Osteoblast (primary cell): ENCODE data around the gene MAN2A1. TPM values are rescaled to one million over a fixed set of nuclear protein-coding genes. Genes with fewer than 3 reads are reported as not detected.

ENCODE experiments used
- DNase-seq: peaks from one replicate; pipeline ENCODE4 v3.0.0; 2011; ENCODE audit warnings: low spot score, mixed read lengths; ENCODE audit not compliant: insufficient read length; ENCODE audit errors: missing footprints
- H2AFZ ChIP-seq: 2 replicates; pipeline ENCODE4 v1.6.0; 2011; ENCODE audit warnings: mild to moderate bottlenecking, low read length
- H3K27ac ChIP-seq: 2 replicates; pipeline ENCODE4 v1.5.1; 2011; ENCODE audit warnings: mild to moderate bottlenecking, low read depth, low read length, moderate library complexity
- H3K27me3 ChIP-seq: 2 replicates; pipeline ENCODE4 v1.6.0; 2012; ENCODE audit warnings: mild to moderate bottlenecking, control low read depth, inconsistent platforms, low read length, moderate library complexity; ENCODE audit not compliant: insufficient read depth
- H3K36me3 ChIP-seq: 2 replicates; pipeline ENCODE4 v1.5.1; 2011; ENCODE audit warnings: mild to moderate bottlenecking, low read length, control low read depth, moderate library complexity; ENCODE audit not compliant: insufficient read depth
- H3K4me1 ChIP-seq: 2 replicates; pipeline ENCODE4 v1.5.1; 2011; ENCODE audit warnings: mild to moderate bottlenecking, low read length, control low read depth, moderate library complexity; ENCODE audit not compliant: insufficient read depth
- H3K4me2 ChIP-seq: 2 replicates; pipeline ENCODE4 v1.6.0; 2011; ENCODE audit warnings: mild to moderate bottlenecking, low read length; ENCODE audit not compliant: insufficient read depth
- H3K4me3 ChIP-seq: fragments of 200-600 bp; sonication (generic); 3 replicates; pipeline ENCODE4 v1.5.1; 2012; ENCODE audit warnings: mild to moderate bottlenecking, low read length, inconsistent platforms; ENCODE audit not compliant: insufficient read depth
- H3K79me2 ChIP-seq: 2 replicates; pipeline ENCODE4 v1.6.0; 2012; ENCODE audit warnings: mild to moderate bottlenecking, low read length, control low read depth, inconsistent platforms; ENCODE audit not compliant: insufficient read depth
- H3K9me3 ChIP-seq: 2 replicates; pipeline ENCODE4 v1.5.1; 2011; ENCODE audit warnings: low read depth, low read length, control low read depth
- H4K20me1 ChIP-seq: 2 replicates; pipeline ENCODE4 v1.6.0; 2012; ENCODE audit warnings: mild to moderate bottlenecking, low read length, control low read depth; ENCODE audit not compliant: insufficient read depth
- total RNA-seq: library from RNA; depleted of rRNA; stranded (reverse); fragments of >200 nt; gene quantifications from 2 replicates; pipeline ENCODE4 v1.2.3, GENCODE V29; 2012
- TF ChIP-seq, protein P1 (sequence below): IDR thresholded peaks from 2 replicates; pipeline ENCODE4 v1.5.1; 2011; ENCODE audit warnings: mild to moderate bottlenecking, low read depth, low read length, moderate library complexity; ENCODE audit errors: extremely low read depth

MAN2A1 gene
- total RNA-seq, 1 donor: 81.8 TPM

DNA sequence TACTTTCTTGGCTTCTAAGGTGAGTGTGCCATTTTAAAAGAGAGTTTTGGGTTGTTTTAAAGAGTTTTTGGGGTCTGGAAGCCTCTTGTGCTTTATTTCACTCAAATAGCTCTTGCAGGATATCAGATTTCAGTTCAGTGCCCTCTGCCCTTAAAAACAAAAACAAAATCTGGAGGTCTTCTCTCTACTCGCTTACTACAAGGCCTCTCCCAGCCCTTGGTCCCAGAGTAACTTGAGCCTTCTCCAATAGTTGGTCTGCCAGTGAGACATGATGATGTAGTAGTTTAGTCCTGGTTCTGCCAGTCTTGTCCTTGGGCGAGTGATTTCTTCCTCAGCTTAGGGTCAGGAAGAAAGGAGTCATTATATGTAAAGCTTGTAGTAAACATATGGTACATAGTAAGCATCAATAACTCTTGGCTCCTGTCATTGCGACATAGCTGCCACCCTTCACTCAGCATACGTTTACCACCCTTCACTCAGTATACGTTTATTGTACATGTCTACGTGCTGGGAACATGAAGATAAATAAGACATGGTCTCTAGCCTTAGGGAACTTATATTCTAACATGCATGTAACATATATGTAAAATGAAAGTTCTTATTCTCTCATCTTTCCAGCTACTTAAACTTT, 147.6 kb downstream of the MAN2A1 start:
- no peaks in the 10 kb centered on the region for H3K9me3 ChIP-seq
- no peaks in the 10 kb centered on the region for H4K20me1 ChIP-seq
- no peak overlapping the region for H3K4me3 ChIP-seq
- no peaks in the 10 kb centered on the region for H3K36me3 ChIP-seq
- TF ChIP-seq, protein P1, sequence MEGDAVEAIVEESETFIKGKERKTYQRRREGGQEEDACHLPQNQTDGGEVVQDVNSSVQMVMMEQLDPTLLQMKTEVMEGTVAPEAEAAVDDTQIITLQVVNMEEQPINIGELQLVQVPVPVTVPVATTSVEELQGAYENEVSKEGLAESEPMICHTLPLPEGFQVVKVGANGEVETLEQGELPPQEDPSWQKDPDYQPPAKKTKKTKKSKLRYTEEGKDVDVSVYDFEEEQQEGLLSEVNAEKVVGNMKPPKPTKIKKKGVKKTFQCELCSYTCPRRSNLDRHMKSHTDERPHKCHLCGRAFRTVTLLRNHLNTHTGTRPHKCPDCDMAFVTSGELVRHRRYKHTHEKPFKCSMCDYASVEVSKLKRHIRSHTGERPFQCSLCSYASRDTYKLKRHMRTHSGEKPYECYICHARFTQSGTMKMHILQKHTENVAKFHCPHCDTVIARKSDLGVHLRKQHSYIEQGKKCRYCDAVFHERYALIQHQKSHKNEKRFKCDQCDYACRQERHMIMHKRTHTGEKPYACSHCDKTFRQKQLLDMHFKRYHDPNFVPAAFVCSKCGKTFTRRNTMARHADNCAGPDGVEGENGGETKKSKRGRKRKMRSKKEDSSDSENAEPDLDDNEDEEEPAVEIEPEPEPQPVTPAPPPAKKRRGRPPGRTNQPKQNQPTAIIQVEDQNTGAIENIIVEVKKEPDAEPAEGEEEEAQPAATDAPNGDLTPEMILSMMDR: no peak
- no peaks in the 10 kb centered on the region for H3K27me3 ChIP-seq
- DNase-seq: no peak
- H3K79me2 ChIP-seq: no peaks in the 10 kb centered on the region
- no peak overlapping the region for H3K4me2 ChIP-seq
- H3K27ac ChIP-seq: no peak overlapping the region
- H2AFZ ChIP-seq: no peak overlapping the region
- H3K4me1 ChIP-seq: no peaks in the 10 kb centered on the region

DNA sequence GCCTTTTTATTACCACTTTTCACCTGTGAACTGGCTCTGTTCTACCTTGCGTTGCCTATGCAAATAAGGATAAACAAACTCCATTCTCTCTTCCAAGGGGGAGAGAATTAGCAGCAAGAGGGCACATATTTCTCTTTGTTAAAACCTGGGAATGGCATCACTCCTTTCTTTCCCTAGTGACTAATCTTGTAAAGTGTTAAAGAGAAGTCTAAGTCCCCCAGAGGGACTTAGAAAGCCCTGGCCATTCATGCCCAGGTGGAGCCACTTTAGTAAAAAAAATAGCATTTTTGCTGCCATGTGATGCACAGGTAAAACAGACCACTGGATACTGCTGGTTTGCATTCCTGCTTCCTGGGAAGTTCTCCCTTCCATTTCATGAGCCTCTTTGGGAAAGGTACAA, 148.4 kb downstream of the MAN2A1 start:
- Histone ChIP-seq H3K4me3 (no peak overlapping the region), H3K27me3 (no peaks in the 10 kb centered on the region), H3K4me1 (no peaks in the 10 kb centered on the region), H3K9me3 (no peaks in the 10 kb centered on the region), H3K36me3 (no peaks in the 10 kb centered on the region), H2AFZ (no peak overlapping the region), H3K27ac (no peak overlapping the region), H4K20me1 (no peaks in the 10 kb centered on the region), H3K4me2 (no peak overlapping the region), H3K79me2 (no peaks in the 10 kb centered on the region)
- no peak for DNase-seq
- TF ChIP-seq, protein P1: no peak

DNA sequence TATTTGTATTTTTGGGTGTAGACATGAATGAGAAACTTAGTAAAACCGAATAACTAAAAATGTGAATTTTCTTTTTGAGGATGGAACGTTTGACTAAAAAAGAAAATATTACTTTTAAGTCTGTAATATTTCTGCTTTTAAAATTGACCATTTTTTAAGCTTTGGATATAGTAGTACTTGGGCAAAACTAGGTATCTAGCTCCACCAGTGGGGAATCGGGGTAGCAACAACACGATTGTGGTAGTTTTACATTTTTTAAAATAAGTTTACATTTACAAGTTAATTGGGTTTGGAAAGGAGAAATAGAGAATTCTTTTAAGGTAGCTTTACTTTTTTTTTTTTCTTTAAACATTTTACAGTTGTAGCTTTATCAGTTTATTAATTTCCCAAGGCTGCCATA, 154.4 kb downstream of the MAN2A1 start:
- Histone ChIP-seq H2AFZ (no peak overlapping the region), H3K79me2 (no peaks in the 10 kb centered on the region), H3K9me3 (no peaks in the 10 kb centered on the region), H3K4me2 (no peak overlapping the region), H3K27ac (peak overlapping the region; percentile 50), H3K4me1 (peaks cover 12% of the 10 kb centered on the region), H3K4me3 (no peak overlapping the region), H4K20me1 (no peaks in the 10 kb centered on the region), H3K27me3 (no peaks in the 10 kb centered on the region), H3K36me3 (no peaks in the 10 kb centered on the region)
- DNase-seq: no peak
- TF ChIP-seq, protein P1: peak; percentile 45

DNA sequence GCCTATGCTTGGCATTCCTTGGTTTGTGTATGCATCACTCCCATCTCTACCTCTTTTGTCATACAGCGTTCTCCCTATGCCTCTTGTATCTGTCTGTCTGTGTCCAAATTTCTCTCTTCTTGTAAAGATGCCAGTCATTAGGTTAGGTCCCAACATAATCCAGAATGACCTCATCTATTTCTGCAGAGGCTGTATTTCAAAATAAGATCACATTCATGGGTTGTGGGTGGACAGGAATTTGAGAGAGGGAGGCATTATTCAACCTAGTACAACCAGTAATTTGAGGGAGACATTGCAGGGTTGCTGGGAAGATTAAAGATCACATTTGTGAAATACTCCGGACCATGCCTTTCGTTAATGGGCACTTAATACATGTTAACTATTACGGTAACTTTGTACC, 155.0 kb downstream of the MAN2A1 start:
- Histone ChIP-seq H2AFZ (peak overlapping the region; percentile 31), H3K27ac (peak overlapping the region; percentile 50), H3K27me3 (no peaks in the 10 kb centered on the region), H4K20me1 (no peaks in the 10 kb centered on the region), H3K79me2 (no peaks in the 10 kb centered on the region), H3K9me3 (no peaks in the 10 kb centered on the region), H3K4me2 (peak overlapping the region; percentile 40), H3K36me3 (no peaks in the 10 kb centered on the region), H3K4me3 (no peak overlapping the region), H3K4me1 (peaks cover 12% of the 10 kb centered on the region)
- TF ChIP-seq, protein P1: no peak
- no peak for DNase-seq
